HG02678 (cell line): ENCODE results near the gene ZNF525.
"Not testable (repeated sequence)": the region's sequence is repeated elsewhere in the genome, so short reads cannot be mapped to it uniquely, and the experiment has no call there.

Experiments used
- ATAC-seq: cut with Tn5 transposase; IDR thresholded peaks from one replicate; pipeline ENCODE4 v1.9.1; 2021; ENCODE audit warnings: mild to moderate bottlenecking, moderate library complexity; ENCODE audit not compliant: unreplicated experiment

Gene ZNF525

GRCh38 chr19:53365134-53365898 lies at the start of gene ZNF525:
Gene ZNF525 (plus strand): TSS chr19:53365705. CDS start chr19:53372282, 6,577 bp downstream.
- ATAC-seq, result peak; percentile 99

DNA sequence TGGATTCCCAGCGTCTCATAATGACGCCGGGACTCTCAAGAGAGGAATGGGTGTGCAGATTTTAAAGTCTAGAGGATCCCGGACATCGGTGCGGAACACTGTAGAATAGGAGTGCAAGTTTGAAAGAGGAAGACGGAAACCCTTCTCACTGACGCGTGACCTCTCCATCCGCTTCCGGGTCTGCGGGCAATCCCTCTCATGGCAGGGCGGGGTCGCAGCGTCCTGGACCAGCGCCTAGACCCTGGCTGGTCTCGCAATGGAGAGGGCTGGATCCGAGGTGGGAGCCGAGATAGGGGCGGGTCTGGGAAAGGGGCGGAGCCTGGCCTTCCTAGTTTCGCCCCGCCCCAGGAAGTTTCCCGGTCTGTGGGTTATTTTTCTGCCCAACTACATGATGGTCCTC lies 36.5 kb upstream of the ZNF525 start:
- ATAC-seq, result no peak

DNA sequence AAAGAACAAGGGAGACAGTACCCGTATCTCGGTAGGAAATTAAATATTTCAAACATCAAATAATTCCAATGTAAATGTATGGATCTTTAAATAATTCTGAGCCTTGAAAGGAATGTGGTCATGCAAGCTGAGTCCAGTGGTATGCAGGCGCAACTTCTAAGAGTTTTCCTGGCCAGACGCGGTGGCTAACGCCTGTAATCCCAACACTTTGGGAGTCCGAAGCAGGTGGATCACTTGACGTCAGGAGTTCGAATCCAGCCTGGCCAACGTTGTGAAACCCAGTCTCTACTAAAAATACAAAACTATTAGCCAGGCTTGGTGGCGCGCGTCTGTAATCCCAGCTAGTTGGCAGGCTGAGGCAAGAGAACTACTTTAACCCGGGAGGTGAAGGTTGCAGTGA lies 33.0 kb upstream of the ZNF525 start:
- no peak for ATAC-seq

- ATAC-seq, result peak; percentile 12
Observed at GRCh38 chr19:53333066-53333462, 32.4 kb upstream of the ZNF525 start.

GRCh38 chr19:53333463-53334449 lies 31.7 kb upstream of the ZNF525 start, which contains the start of gene ZNF845:
Gene ZNF845 (plus strand): TSS chr19:53333749. CDS start chr19:53341308, 7,559 bp downstream.
- peak; percentile 98 for ATAC-seq

DNA sequence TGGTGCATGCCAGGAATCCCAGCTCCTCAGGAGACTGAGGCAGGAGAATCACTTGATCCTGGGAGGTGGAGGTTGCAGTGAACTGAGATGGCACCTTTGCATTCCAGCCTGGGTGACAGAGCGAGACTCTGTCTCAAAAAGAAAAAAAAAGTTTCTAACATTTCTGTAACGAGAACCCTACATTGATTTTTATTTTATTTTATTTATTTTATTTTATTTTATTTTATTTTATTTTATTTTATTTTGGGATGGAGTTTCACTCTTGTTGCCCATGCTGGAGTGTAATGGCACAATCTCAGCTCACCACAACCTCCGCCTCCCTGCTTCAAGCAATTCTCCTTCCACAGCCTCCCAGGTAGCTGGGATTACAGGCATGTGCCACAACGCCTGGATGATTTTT lies 21.1 kb upstream of the ZNF525 start:
- ATAC-seq, result not testable (repeated sequence)

DNA sequence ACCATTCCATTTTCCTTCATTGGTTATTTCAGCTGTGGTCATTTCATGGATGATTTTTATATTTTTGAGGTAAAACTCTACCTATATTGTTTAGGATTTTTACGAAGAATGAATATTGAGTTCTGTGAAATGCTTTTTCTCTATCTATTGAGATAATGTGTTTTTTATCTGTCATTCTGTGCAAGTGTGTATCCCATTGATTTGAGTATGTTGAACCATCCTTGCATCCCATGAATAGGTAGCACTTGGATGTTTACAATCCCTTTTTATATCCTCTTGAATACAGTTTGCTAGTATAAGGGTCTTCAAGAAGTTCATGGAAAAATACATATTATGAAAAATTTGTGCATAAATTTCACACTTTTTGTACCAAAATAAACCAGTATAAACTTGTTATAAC lies 9.8 kb upstream of the ZNF525 start:
- no peak for ATAC-seq

GRCh38 chr19:53357821-53358581 lies 7.5 kb upstream of the ZNF525 start:
- no peak for ATAC-seq

GRCh38 chr19:53360056-53360455 lies 5.4 kb upstream of the ZNF525 start:
- ATAC-seq, result not testable (repeated sequence)

DNA sequence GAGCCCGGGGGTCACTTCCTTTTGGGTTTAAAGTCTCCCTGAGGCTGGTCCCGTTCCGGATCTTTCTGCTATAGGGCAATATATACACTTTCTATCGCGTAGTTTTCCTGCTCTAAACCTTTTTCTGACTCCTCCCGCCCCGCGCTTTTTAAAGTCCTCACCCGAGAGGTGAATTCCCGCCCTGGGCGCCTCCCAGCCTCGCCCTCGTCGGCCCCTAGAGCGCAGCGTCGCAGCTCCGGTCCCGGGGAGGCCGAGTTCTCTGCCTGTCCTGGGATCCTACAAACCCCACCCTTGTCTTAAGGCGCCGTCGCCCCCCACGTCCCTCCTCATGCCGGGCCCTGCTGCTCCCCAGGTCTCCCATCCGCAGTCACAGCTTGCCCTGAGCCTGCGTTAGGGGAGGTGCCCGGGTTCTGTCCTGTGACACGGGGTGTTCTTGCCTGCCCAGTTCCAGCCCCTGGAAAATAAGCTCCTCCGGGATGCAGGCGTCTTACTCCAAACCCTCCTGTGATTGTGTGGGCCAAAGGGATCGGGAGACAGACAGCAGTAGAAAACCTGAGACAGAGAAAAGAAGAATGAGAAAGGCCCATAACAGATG lies 491 bp downstream of the ZNF525 start:
- ATAC-seq, result peak; percentile 38

DNA sequence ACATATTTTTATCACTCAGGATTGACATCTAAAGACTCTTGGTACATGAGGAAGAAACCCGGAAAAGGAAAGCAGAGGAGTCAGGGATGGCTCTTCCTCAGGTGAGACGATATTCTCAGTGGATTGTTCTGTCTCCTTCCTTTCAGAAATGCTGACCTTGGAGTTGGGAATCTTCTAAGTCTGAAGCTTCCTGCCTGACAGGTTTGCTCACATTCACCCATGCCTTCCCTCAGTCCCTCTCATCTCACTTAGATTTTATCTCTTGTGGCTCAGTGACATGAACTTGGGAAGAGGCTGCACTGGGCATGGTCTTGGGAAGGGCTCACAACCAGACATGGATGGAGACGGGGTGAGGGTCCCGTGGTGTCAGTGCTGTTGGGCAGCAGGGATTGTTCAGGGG lies 6.7 kb downstream of the ZNF525 start:
- ATAC-seq, result no peak

DNA sequence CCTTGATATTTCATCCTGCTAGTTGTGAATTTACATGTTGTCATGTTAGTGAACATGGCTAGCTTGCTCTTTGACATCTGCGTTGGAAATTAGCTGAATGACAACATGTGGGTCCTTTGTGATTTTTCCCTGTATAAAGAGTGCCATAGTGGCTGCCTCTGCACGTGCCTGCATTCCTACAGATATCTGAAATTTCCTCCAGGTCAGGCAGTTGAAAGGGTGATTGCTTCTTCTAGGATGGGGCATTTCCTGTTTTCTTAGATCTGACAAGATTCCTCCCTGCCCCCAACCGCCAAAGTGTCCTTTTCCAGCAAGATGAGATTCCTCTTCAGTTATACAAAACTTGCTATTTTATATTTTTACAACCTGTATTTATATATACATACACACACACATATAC lies 8.8 kb downstream of the ZNF525 start:
- no peak for ATAC-seq

DNA sequence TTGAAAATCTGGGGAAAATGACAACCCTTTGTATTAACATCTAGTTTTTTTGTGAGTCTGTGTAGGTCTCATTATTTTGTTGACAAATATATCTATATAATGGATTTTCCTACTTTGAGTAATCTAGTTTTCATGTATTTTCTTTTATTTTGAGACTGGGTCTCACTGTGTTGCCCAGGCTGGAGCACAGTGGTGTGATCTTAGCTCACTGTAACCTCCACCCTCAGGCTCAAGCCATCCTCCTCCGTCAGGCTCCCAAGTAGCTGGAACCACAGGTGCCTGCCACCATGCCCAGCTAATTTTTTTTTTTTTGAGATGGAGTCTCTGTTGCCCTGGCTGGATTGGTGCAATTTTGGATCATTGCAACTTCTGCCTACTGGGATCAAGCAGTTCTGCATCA lies 9.2 kb downstream of the ZNF525 start:
- ATAC-seq, result no peak

- no peak for ATAC-seq
Observed at GRCh38 chr19:53381376-53381775, 15.9 kb downstream of the ZNF525 start.

- no peak for ATAC-seq
Observed at GRCh38 chr19:53388168-53388567, 22.7 kb downstream of the ZNF525 start.

GRCh38 chr19:53388904-53389303 lies 23.4 kb downstream of the ZNF525 start:
- no peak for ATAC-seq

DNA sequence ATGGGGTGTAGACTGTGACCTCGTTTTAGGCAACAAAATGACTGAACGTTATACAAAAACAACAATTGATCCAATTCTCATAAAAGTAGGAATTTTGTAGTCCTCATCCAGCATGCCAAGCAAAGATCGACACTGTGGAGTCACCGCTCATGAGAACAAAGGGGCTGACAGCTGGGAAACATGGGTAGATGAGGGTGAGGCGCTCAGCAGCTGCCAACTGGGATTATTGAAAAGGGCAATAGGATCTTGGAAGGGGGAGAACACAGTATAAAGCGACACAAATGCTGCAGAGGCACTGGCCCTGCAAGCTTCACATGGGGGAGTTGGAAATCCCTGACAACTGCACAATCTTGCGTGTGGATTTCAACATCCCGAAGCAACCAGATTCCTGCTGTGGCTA lies 24.1 kb downstream of the ZNF525 start:
- ATAC-seq, result no peak

DNA sequence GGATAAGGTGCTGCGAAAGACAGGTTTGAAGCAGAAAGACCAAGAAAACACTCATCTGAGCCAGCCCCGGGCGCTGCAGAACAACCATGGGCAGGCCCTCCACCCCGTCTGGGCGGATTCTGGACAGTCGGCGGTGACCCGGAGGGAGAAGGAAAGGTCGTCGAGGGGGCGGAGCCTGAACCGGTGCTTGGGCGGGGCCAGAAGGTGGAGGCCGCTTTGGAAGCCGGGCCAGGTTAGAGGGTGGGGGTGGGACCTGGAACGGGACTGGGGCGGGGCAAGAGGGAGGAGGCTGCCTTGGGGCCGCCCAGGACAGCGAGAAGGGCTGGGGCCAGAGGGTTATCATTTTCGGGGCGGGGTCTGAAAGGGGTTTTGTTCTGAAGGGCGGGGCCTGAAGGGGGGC lies 24.5 kb downstream of the ZNF525 start:
- no peak for ATAC-seq

DNA sequence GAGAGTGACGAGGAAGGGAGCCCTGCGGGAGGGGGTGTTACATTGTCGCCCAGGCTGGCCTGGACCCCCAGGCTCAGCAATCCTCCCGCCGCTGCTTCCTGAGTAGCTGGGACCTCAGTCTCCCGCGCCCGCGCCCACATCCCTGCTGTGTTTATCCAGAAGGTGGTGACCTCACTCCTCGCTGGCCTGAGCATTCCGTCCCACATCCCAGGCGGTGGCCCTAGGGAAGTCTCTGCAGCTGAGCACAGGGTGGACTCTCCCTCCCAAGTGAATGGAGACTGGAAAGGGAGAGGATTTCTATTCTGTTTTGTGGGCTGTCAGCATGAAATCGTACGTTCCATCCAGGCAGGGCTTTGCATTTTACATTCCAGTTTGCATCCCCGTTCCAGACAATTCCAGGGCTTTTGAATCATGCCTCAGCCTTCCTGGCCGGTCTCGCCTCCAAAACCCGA lies 29.0 kb downstream of the ZNF525 start:
- ATAC-seq, result no peak
